ENCODE data around the gene RNF144A. TPM values are rescaled to one million over a fixed set of nuclear protein-coding genes. Genes with fewer than 3 reads are reported as not detected.

RNF144A gene
- total and polyA plus RNA-seq, 2 donors (not counting 3 experiments of a cell fraction or from before 2014, with no cell fraction given): 9.7 to 28.8 TPM

DNA sequence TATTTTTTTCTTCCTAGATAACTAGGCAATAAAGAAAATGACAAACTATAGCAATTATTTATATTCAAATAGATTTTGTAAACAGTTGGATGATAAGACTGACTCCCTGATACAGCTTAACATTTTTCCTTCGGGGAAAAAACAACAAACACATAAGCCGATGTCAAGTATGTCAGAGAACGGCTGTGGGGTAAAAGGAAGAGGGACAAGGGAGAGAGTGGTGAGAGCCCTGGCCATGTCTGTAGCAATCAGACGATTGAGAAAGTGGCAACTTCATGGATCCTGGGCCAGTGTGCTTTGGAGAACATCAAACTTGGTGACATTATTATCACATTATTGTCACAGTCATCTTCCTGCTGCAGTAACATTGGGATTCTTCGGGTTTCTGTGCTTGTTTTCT is 65.2 kb downstream of the RNF144A start:
- CTCF ChIA-PET: no interaction called here
- POLR2A ChIA-PET: no interaction called here
- Histone ChIP-seq H3K9ac (replicated peaks; ENCODE audit: extremely low read depth, insufficient read depth, low read length) (no peak overlapping the region), H4K20me1 (replicated peaks; ENCODE audit: control insufficient read depth, extremely low read depth, insufficient read depth, low read length) (no peaks in the 10 kb centered on the region), H3K9me1 (replicated peaks; ENCODE audit: control insufficient read depth, extremely low read depth, insufficient read depth, low read length) (no peaks in the 10 kb centered on the region), H3K4me3 (replicated peaks in 1 of 3; ENCODE audit: insufficient read depth in 1 of 3, low read depth in 1 of 3, low read length in 3 of 3) (no peak overlapping the region), H3K4me1 (ENCODE audit: control insufficient read depth, extremely low read depth, insufficient read depth, low read length) (peaks cover 7% of the 10 kb centered on the region), H3K27ac (ENCODE audit: insufficient read depth, low read depth, low read length) (no peak overlapping the region), H3K27me3 (ENCODE audit: control insufficient read depth in 2 of 2, insufficient read depth in 2 of 2, low read length in 2 of 2) (peaks cover 0 to 2% of the 10 kb centered on the region in 2 experiments), H3K9me3 (replicated peaks; ENCODE audit: control insufficient read depth, insufficient read depth, low read length) (no peaks in the 10 kb centered on the region), H3K79me2 (ENCODE audit: control insufficient read depth, insufficient read depth, low read length) (no peaks in the 10 kb centered on the region), H2AFZ (ENCODE audit: low read depth, low read length) (no peak overlapping the region), H3K36me3 (ENCODE audit: control insufficient read depth in 2 of 2, extremely low read depth in 1 of 2, insufficient read depth in 2 of 2, low read length in 2 of 2) (no peaks in the 10 kb centered on the region), H3K4me2 (ENCODE audit: insufficient read depth, low read length) (no peak overlapping the region)
- FAIRE-seq (no peak), DNase-seq (ENCODE audit: low read depth, low spot score) (no peak)
- BruUV-seq (replicated peaks): no TSS peak
- TF ChIP-seq FOS (IDR thresholded peaks at IDR 0.05; ENCODE audit: borderline replicate concordance, insufficient read depth, low read length) (no peak), POLR2AphosphoS5 (IDR thresholded peaks at IDR 0.05; ENCODE audit: insufficient read depth, low read depth, low read length) (no peak), JUN (IDR thresholded peaks at IDR 0.05; ENCODE audit: borderline replicate concordance, insufficient read depth, insufficient read length, low read depth) (no peak), EZH2 (IDR thresholded peaks at IDR 0.05; ENCODE audit: borderline replicate concordance, low read depth, low read length, severe bottlenecking) (no peak), GATA2 (IDR thresholded peaks at IDR 0.05; ENCODE audit: insufficient read depth, insufficient read length, low read depth, low read length) (no peak), POLR2A (IDR thresholded peaks at IDR 0.05; ENCODE audit: low read depth, low read length) (no peak), MYC (IDR thresholded peaks at IDR 0.05; ENCODE audit: low read depth, low read length) (no peak)
- TF ChIP-seq, protein P1, sequence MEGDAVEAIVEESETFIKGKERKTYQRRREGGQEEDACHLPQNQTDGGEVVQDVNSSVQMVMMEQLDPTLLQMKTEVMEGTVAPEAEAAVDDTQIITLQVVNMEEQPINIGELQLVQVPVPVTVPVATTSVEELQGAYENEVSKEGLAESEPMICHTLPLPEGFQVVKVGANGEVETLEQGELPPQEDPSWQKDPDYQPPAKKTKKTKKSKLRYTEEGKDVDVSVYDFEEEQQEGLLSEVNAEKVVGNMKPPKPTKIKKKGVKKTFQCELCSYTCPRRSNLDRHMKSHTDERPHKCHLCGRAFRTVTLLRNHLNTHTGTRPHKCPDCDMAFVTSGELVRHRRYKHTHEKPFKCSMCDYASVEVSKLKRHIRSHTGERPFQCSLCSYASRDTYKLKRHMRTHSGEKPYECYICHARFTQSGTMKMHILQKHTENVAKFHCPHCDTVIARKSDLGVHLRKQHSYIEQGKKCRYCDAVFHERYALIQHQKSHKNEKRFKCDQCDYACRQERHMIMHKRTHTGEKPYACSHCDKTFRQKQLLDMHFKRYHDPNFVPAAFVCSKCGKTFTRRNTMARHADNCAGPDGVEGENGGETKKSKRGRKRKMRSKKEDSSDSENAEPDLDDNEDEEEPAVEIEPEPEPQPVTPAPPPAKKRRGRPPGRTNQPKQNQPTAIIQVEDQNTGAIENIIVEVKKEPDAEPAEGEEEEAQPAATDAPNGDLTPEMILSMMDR (IDR thresholded peaks at IDR 0.05; ENCODE audit: extremely low read depth in 1 of 2, insufficient read depth in 1 of 2, low read depth in 1 of 2, low read length in 2 of 2): no peak
- TF ChIP-seq, protein P2, sequence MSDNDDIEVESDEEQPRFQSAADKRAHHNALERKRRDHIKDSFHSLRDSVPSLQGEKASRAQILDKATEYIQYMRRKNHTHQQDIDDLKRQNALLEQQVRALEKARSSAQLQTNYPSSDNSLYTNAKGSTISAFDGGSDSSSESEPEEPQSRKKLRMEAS (IDR thresholded peaks at IDR 0.05; ENCODE audit: insufficient read depth, insufficient read length): no peak
- intact Hi-C loops (cut with micrococcal nuclease): no loop called here
- dilution Hi-C loops (cut with MboI; ENCODE audit: extremely low pct_ligation_motif_present, low sequenced_read_pairs): no loop called here

Measured in endothelial cell of umbilical vein (primary cell).